Camera-type eye (tissue), 1 donor: ENCODE results near the gene RND3. TPM values are rescaled to one million over a fixed set of nuclear protein-coding genes. Genes with fewer than 3 reads are reported as not detected.

Experiments used
- total RNA-seq: library from RNA; depleted of rRNA; stranded (reverse); fragments of >200 nt; gene quantifications from one replicate; pipeline ENCODE4 v1.2.3, GENCODE V29; 2014

RND3 gene, protein sequence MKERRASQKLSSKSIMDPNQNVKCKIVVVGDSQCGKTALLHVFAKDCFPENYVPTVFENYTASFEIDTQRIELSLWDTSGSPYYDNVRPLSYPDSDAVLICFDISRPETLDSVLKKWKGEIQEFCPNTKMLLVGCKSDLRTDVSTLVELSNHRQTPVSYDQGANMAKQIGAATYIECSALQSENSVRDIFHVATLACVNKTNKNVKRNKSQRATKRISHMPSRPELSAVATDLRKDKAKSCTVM
- total RNA-seq, result 82.1 TPM

DNA sequence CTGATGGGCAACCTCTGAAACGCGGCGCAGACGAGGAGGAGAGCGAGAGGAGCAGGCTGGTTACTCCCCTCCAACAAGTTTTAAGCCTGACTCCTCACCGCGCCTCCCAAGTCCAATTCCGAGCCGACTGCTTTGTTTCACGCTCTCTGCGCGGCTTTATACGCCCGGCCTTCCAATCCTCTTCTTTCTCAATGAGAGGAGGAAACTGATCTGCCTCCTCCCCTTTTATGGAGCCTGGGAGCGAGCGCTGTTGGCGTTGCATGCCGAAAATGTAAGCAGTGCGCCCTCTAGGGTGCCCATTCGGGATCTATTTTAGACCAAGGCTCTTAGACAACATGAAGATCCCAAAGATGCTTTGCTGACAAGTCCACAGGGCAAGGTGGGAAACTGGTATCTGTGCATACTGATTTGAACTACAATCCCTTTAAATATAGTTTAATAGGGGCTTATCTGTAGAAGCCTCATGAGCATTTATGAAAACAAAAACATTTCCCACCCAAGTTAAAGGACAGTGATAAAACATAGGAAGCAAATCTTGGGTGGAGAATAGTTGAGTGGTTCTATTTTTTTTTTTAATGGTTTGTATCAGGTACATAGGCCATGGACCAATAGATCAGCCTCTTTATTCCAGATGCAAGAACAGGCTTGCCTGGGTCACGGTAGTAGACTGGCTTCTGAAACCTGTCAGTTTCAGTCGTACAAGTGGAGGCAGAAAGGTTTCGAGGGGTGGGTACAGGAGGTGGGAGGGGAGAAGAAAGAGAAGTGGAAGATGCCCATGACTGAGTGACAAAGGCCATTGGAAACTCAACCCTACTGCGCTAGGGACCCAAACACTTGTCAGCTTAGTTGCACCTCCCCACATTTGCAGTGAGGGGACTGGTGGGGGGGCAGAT is at the start of gene RND3:
RND3 (minus strand) TSS at position 131 of the 893 bp plus-strand sequence. CDS start 250 bp downstream, outside the sequence.

